H1 (cell line): ENCODE data around the gene TNRC6C. TPM values are rescaled to one million over a fixed set of nuclear protein-coding genes. Genes with fewer than 3 reads are reported as not detected.

Experiments used
- BCL11A ChIP-seq, 2 experiments: IDR thresholded peaks; one replicate each; pipeline ENCODE4 v1.6.1; 2011; ENCODE audit warnings: low read depth in 2 of 2, low read length in 2 of 2, mild to moderate bottlenecking in 2 of 2
- CHD2 ChIP-seq: IDR thresholded peaks from 2 replicates; pipeline ENCODE4 v1.6.1; 2012; ENCODE audit warnings: low read length, improper control_type of control experiment
- KDM4A ChIP-seq: IDR thresholded peaks from one replicate; pipeline ENCODE4 v1.7.1; 2012; ENCODE audit warnings: low read depth, mild to moderate bottlenecking, moderate library complexity, low read length, inconsistent platforms; ENCODE audit not compliant: severe bottlenecking
- POLR2A ChIP-seq, 2 experiments: IDR thresholded peaks; 1 replicate in 1 of 2; 2 replicates in 1 of 2; pipeline ENCODE4 v1.6.1; 2011; ENCODE audit warnings: low read depth in 2 of 2, low read length in 2 of 2, mild to moderate bottlenecking in 2 of 2; ENCODE audit errors: control extremely low read depth in 1 of 2
- RNF2 ChIP-seq: fragments of 200-900, 300-1000 bp; sonication (generic); IDR thresholded peaks from 2 replicates; pipeline ENCODE4 v1.7.1; 2016; ENCODE audit warnings: borderline replicate concordance, low read depth, mild to moderate bottlenecking, antibody characterized with exemption, low read length; ENCODE audit not compliant: poor library complexity, severe bottlenecking; ENCODE audit errors: missing control alignments
- polyA plus RNA-seq, 7 experiments: library from polyadenylated mRNA; depleted of rRNA in 3 of 7; stranded (reverse) in 5 of 7; unstranded in 2 of 7; fragments of >200 nt in 5 of 7; fragments of 200-250 nt in 2 of 7; gene quantifications; 1 replicate in 5 of 7; 2 replicates in 1 of 7; 4 replicates in 1 of 7; pipeline versions ENCODE4 v1.2.1 to v1.2.3, GENCODE V29; 2011 to 2013; ENCODE audit warnings: missing spikeins in 2 of 7, mixed read lengths in 2 of 7
- total RNA-seq: library from RNA; stranded (reverse); fragmentation: NEBNext Ultra II Directional; extraction: Animal tissue kit (Norgen Biotek cat#: 25700); gene quantifications from 2 replicates; pipeline ENCODE4 v1.2.1, GENCODE V29; 2021
- TF ChIP-seq, protein P1 (sequence below): IDR thresholded peaks from 2 replicates; pipeline ENCODE4 v1.6.1; 2012; ENCODE audit warnings: inconsistent platforms

TNRC6C gene
- total and polyA plus RNA-seq, 2 of the 8 experiments (the other 6 are each of a cell fraction or from before 2014, with no cell fraction given): 2.8 to 28.9 TPM

- TF ChIP-seq RNF2: no peak
- no peak for TF ChIP-seq KDM4A
- TF ChIP-seq, protein P1, sequence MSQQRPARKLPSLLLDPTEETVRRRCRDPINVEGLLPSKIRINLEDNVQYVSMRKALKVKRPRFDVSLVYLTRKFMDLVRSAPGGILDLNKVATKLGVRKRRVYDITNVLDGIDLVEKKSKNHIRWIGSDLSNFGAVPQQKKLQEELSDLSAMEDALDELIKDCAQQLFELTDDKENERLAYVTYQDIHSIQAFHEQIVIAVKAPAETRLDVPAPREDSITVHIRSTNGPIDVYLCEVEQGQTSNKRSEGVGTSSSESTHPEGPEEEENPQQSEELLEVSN: no peak
- TF ChIP-seq BCL11A (IDR thresholded peaks at IDR 0.05; ENCODE audit: low read depth in 2 of 2, low read length in 2 of 2): no peak
- TF ChIP-seq POLR2A (IDR thresholded peaks at IDR 0.05; ENCODE audit: control extremely low read depth in 1 of 2, low read depth in 2 of 2, low read length in 2 of 2): no peak
- TF ChIP-seq CHD2: no peak
Measured at GRCh38 chr17:78120537-78120936, 162.0 kb downstream of the TNRC6C start (continued).
